Pulmonary artery endothelial cell (primary cell): ENCODE results near the gene CIBAR2. TPM values are rescaled to one million over a fixed set of nuclear protein-coding genes. Genes with fewer than 3 reads are reported as not detected.

ENCODE experiments used
- DNase-seq: peaks from one replicate; pipeline ENCODE4 v3.0.0-alpha.2; 2011; ENCODE audit warnings: low read depth, low spot score
- total RNA-seq: library from RNA; depleted of rRNA; stranded (reverse); fragments of >200 nt; gene quantifications from 2 replicates; pipeline ENCODE4 v1.2.3, GENCODE V29; 2014

Gene CIBAR2
- total RNA-seq, 1 donor from 2014 or later, result not detected

DNA sequence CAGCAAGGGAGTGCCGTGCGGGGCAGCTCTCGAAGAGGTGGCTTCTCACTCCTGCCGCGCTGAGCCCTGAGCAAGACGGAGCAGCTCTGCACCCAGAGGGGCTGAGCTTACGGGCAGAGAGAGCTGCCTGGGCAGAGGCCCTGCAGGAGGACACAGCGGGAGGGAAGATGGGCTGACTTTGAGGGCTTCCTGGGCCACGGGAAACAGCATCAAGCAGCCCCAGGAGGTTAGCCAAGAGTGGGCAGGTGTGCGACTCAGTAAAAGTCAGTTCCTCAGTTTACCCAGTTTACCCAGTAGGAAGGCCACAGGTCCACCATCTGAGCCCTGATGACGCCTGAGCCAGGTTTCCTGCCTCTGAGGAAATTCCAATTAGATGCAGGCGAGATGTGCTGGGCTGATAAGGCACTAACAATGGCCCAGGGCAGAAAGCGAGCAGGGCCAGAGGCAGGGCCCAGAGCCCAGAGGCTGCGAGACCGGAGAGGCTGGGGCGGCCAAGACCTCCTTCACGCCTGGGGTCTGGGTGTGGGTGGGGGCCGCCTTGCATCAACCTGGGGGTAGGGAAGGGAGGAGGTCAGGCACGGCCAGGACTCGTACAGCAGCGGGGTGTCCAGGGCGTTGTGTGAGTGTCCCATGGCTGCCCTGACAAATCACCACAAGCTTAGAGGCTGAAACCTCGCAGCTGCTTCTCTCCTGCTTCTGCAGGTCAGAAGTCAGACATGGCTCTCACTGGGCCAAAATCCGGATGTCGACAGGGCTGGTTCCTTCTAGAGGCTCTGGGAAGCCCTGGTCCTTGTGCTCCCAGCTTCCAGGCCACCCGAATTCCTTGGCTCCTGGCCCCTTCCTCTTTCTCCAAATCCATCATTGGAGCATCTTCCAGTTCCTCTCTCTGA, 32.0 kb upstream of the CIBAR2 start:
- DNase-seq, result no peak

DNA sequence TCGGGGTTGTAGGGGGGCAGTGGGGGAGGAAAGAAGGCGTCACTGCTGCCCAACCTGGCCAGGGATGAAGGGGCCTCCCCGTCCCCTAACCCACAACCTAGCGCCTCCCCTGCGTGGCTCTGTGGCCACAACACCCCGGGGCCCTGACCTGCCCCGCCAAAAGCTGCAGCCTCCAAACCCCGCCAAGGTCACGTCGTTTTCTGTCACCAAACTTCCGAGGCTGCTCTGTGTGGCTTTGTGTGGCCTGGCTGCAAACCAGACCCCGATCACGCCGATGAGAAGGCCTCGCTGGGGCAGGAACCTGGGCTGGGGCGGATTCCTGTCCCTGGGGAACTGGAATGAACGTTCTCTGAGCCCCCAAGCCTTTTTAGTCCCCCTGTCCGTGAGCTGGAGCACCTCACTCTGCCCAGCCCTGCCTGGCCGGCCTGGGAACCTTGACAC, 30.5 kb upstream of the CIBAR2 start:
- no peak for DNase-seq

GRCh38 chr16:85142129-85142513, 29.8 kb upstream of the CIBAR2 start:
- no peak for DNase-seq

GRCh38 chr16:85141491-85142128, 29.3 kb upstream of the CIBAR2 start:
- no peak for DNase-seq

GRCh38 chr16:85140455-85141012, 28.3 kb upstream of the CIBAR2 start:
- DNase-seq, result no peak

DNA sequence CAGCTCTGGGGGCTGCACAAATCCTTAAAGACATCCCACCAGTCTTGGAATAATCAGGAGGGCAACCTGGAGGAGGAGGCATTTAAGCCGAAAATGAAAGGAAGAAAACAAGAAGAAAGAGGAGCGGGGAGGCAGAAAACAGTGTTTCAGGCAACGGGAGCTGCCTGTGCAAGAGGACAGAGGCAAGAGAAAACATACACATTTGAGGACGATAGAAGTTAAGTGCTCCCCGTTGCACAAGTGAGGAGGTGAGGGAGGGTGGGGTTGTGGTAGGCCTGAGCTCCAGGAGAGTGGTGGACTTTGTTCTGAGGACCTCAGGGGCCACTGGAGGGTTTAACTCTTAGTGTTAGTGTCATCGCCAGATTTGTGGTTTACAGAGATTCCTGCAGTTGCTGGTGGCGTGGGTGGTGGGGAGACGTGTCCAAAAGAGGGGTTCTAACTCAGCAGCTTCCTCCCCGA, 27.6 kb upstream of the CIBAR2 start:
- no peak for DNase-seq

GRCh38 chr16:85138825-85139627, 26.8 kb upstream of the CIBAR2 start:
- DNase-seq, result no peak

DNA sequence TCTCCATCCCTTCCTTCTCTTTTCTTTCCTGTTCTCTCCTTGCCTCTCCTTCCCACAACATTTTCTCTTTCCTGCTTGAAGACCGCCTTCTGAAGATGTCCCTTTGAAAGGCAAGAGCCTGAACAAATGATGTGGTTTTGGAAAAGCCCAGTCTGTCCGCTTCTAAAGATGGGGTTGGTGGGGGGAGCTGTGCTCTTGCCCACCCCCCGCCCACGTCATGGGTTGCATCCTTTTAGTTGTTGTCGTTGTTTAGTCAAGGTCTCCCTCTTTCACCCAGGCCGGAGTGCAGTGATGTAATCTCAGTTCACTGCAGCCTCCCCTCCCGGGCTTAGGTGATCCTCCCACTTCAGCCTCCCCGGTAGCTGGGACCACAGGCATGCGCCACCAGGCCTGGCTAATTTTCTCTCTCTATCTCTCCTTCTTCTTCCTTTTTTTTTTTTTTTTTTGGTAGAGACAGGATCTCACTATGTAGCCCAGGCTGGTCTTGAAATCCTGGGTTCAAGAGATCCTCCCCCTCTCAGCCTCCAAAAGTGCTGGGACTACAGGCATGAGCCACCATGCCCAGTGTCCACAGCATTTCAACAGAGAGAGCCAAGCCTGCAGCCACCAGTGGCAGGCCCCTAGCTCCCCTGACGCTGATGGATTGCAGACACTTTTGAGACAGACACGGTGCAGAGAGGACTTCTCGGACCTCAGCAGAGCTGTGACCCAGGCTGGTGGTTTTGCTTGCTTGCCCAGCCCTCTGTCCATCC, 26.0 kb upstream of the CIBAR2 start:
- no peak for DNase-seq

DNA sequence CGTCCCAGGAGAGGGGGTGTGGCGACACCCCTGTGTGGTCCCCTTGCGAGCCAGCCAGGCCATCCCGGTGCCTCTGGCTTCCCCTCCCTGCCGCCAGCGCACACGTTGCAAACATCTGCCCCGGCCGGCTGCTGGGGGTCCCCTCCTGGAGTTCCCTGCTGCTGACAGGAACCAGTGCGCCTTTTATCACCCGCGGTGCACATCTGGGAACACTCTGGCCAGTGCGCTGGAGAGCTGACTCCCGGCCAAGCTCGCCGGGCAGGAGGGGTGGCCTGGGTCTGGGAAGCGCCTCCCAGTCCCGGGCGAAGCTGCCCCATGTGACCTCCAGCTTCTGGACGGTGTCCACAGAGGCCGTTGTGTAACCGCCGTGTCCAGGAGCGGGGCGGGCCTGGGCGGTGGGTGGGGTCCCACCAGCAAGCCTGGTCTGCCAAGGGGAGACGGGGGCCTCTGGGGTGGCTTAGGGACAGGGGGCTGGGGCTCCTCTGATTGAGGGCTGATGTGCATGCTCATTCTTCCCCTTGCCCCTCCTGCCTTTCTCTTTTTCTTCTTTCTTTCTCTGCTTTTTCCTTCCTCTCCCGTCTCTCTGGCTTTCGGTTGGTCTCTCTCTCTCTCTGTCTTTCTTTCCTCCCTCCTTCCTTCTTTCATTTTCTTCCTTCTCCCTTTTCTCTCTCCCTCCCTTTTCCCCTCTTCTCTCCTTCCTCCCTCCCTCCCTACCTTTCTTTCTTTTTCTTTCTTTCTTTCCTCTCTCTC, 25.2 kb upstream of the CIBAR2 start:
- DNase-seq, result no peak

GRCh38 chr16:85136702-85137322, 24.5 kb upstream of the CIBAR2 start:
- DNase-seq, result no peak

- no peak for DNase-seq
Observed at GRCh38 chr16:85136213-85136701, 24.0 kb upstream of the CIBAR2 start.

- no peak for DNase-seq
Observed at GRCh38 chr16:85134789-85135142, 22.5 kb upstream of the CIBAR2 start.

- DNase-seq, result no peak
Observed at GRCh38 chr16:85134076-85134788, 22.0 kb upstream of the CIBAR2 start.

GRCh38 chr16:85133290-85133599, 21.0 kb upstream of the CIBAR2 start:
- no peak for DNase-seq

DNA sequence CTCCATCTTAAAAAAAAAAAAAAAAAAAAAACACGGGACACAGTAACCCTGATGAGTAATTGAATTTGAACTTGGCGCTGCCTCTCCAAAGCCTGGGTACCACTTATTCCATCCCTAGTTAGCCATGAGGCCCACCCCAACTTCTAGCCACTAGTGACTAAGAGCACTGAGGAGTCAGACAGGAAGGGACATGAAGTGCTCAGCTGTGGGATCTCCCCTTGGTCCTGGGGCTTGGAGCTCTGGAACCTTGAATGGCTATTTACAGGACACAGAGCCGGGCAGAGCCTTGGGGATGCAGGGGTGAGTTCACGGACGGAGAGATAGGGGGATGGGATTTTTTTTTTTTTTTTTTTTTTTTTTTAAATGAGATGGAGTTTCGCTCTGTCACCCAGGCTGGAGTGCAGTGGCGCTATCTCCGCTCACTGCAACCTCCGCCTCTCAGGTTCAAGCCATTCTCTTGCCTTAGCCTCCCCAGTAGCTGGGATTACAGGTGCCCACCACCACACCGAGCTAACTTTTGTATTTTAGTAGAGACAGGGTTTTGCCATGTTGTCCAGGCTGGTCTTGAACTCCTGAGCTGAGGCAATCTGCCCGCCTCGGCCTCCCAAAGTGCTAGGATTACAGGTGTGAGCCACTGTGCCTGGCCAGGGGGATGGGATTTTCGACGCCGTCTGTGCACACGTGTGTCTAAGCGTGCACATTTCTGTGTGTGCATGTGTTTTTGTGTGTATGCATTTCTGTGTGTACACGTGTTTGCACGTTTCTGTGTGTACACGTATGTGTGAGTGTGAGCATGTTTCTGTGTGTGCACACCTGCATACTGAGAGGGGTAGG, 20.4 kb upstream of the CIBAR2 start:
- DNase-seq, result no peak

DNA sequence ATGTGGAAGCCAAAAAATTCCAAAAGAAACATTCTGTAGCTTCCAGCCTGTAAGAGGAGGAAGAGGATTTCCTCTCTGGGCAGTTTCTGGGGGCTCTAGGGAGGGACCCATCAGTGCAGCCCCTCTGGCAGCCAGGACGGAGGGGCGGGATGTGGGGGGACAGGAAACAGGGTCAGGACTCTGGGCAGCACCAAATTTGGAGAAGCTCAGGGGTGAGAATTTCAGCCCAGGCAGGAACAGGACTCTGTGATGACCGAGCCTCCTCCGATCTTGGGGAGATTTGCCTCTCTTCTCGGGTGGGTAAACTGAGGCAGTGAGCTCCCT, 18.4 kb upstream of the CIBAR2 start:
- no peak for DNase-seq

GRCh38 chr16:85129876-85130704, 17.8 kb upstream of the CIBAR2 start:
- DNase-seq, result no peak
